ENCODE results near the gene TRIM25.

TRIM25 gene

GRCh38 chr17:56850591-56850990 is 63.3 kb downstream of the TRIM25 start:
- DNase-seq: no peak

GRCh38 chr17:56849131-56849530 is 64.7 kb downstream of the TRIM25 start:
- no peak for DNase-seq

DNA sequence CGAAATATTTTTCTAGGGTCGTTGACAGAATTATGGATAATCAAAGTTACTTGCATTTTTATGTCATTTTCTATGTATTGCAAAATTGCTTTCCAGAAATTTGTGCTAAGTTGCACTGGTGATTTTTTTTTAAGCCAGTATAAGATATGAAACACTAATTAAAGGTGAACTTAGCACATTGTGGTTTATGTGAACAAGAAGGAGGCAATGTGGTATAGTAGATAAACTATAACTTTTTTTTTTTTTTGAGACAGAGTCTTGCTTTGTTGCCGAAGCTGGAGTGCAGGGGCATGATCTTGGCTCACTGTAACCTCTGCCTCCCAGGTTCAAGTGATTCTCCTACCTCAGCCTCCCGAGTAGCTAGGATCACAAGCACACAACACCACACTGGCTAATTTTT is 66.7 kb downstream of the TRIM25 start:
- DNase-seq: no peak

DNA sequence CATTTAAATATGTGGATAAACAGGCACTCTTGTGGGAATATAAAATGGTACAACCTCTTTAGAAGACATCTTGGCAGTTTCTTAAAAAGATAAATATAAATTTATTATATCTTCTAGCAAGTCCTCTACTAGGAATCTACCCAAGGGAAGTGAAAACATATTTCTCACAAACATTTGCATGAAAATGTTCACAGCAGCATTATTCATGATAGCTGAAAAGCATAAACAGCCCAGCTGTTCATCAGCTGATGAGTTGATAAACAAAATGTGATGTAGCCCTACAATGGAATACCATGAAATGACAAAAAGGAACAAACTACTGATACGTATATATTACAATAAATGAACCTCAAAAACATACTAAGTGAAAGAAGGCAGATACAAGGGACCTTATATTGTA is 67.9 kb downstream of the TRIM25 start:
- no peak for DNase-seq

DNA sequence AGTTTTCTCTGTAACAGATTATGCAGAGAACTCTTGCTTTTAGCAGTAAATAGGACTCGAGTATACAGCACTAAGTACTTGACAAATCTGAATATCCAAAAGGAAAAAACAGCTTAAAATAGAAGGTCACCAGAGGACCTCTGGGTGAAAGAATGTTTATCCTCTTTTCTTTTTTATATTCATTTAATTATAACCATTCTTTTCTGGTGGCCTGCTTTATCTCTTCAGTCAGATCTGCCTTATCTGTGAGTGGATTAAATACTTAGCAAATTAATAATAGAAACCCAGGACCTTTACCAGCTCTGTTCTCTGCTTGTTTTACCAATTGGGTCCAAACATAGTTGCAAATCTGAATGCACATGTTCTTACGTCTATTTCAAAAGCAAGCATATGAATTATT is 71.3 kb downstream of the TRIM25 start:
- DNase-seq: no peak

DNA sequence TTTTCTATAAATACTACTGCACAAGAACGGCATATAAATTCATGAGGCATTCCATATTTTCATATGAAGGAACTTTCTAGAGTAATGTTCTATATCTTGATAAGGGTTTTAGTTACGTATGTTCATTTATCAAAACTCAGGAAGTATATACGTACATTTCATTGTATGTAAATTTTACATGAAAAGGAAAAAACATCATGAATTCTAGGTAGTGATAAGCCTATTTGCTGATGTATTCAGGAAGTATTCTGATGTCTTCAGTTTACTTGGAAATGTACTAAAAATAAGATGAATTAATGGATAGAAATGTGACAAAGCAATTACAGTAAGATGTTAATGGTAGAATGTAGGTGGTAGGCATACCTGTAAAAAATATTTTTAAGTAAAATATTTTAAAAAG is 75.2 kb downstream of the TRIM25 start:
- DNase-seq: no peak

All from NCI-H2107 (cell line).